HepG2 (cell line): Measurements from ENCODE around the gene ARHGEF11. TPM values are rescaled to one million over a fixed set of nuclear protein-coding genes. Genes with fewer than 3 reads are reported as not detected.

Experiments
- ATAC-seq: fragments of 200-7000 bp; cut with Tn5 transposase; 3 replicates; pipeline ENCODE4 v1.9.1; 2020; ENCODE audit warnings: mild to moderate bottlenecking, moderate library complexity
- BruUV-seq: library from RNA; stranded (reverse); fragments of 400-500 nt; replicated peaks from 2 replicates; lab custom pipeline; 2021; lab: Mats Ljungman, UMichigan
- CTCF ChIA-PET: fragments of 300-600 bp; formaldehyde crosslinking; extraction: SDS; loops from one replicate; lab custom pipeline; 2021; ENCODE audit warnings: low total read pairs, inconsistent platforms, low intra/inter-chr PET ratio; lab: Yijun Ruan, JAX
- POLR2A ChIA-PET: fragments of 350-600 bp; sonication (Branson Sonifier 250); formaldehyde crosslinking; loops from one replicate; lab custom pipeline; 2020; ENCODE audit warnings: antibody characterized with exemption, inconsistent platforms; lab: Yijun Ruan, JAX
- DNase-seq: peaks from one replicate; pipeline ENCODE4 v3.0.0-alpha.2; 2015; ENCODE audit warnings: low spot score
- FAIRE-seq: peaks from 3 replicates; lab custom pipeline; 2011; peaks lifted over from hg19 to GRCh38; lab: Jason Lieb, UNC
- H2AFZ ChIP-seq: one replicate; pipeline ENCODE4 v1.6.1; 2011; ENCODE audit warnings: low read length, inconsistent platforms
- H3K27ac ChIP-seq: fragments of 300-600 bp; 3 replicates; pipeline ENCODE4 v1.8.0; 2011; ENCODE audit warnings: mixed run types, mild to moderate bottlenecking, mixed read lengths, low read length, inconsistent platforms; ENCODE audit not compliant: insufficient read depth; ENCODE audit errors: extremely low read length
- H3K27me3 ChIP-seq, 2 experiments: fragments of 200-600 bp in 1 of 2; 2 replicates in 1 of 2; 3 replicates in 1 of 2; pipeline versions ENCODE4 v1.6.0 to v1.8.0; 2011; ENCODE audit warnings: low read length in 2 of 2, mild to moderate bottlenecking in 2 of 2, moderate library complexity in 2 of 2, inconsistent platforms in 1 of 2; ENCODE audit not compliant: insufficient read depth in 2 of 2, control insufficient read depth in 1 of 2
- H3K36me3 ChIP-seq, 2 experiments: fragments of 200-600 bp in 1 of 2; replicated peaks in 1 of 2; 2 replicates in 1 of 2; 3 replicates in 1 of 2; pipeline versions ENCODE4 v1.5.1 to v1.8.0; 2011; ENCODE audit warnings: low read length in 2 of 2, inconsistent platforms in 1 of 2; ENCODE audit not compliant: insufficient read depth in 2 of 2, control insufficient read depth in 1 of 2
- H3K4me1 ChIP-seq: 2 replicates; pipeline ENCODE4 v1.5.1; 2012; ENCODE audit warnings: low read length, inconsistent platforms; ENCODE audit not compliant: insufficient read depth
- H3K4me2 ChIP-seq: 2 replicates; pipeline ENCODE4 v1.6.0; 2011; ENCODE audit warnings: low read depth, low read length, inconsistent platforms
- H3K4me3 ChIP-seq, 3 experiments: fragments of 200-600 bp in 1 of 3; sonication (generic), shearing (Covaris generic) in 1 of 3; replicated peaks in 1 of 3; 2 replicates each; pipeline ENCODE4 v1.5.1; 2011 to 2016; ENCODE audit warnings: low read length in 3 of 3, inconsistent platforms in 2 of 3, low read depth in 2 of 3, mild to moderate bottlenecking in 2 of 3, control low read depth in 1 of 3, mixed read lengths in 1 of 3; ENCODE audit not compliant: insufficient read depth in 1 of 3
- H3K79me2 ChIP-seq: one replicate; pipeline ENCODE4 v1.6.1; 2011; ENCODE audit warnings: low read length, inconsistent platforms; ENCODE audit not compliant: insufficient read depth
- H3K9ac ChIP-seq: 2 replicates; pipeline ENCODE4 v1.6.0; 2011; ENCODE audit warnings: mild to moderate bottlenecking, low read depth, low read length, inconsistent platforms; ENCODE audit not compliant: insufficient read depth
- H3K9me3 ChIP-seq: 2 replicates; pipeline ENCODE4 v1.5.1; 2012; ENCODE audit warnings: mild to moderate bottlenecking, low read length
- H4K20me1 ChIP-seq: 2 replicates; pipeline ENCODE4 v1.6.0; 2011; ENCODE audit warnings: inconsistent platforms, mild to moderate bottlenecking, low read length, moderate library complexity; ENCODE audit not compliant: insufficient read depth
- AHR ChIP-seq: IDR thresholded peaks from 2 replicates; pipeline ENCODE4 v1.6.1; 2018; ENCODE audit warnings: missing genetic modification reagents, missing compliant biosample characterization
- GABPB1 ChIP-seq: IDR thresholded peaks from 2 replicates; pipeline ENCODE4 v1.6.1; 2016; ENCODE audit warnings: mild to moderate bottlenecking, missing genetic modification reagents, moderate library complexity, missing compliant biosample characterization
- HDAC1 ChIP-seq: sonication (generic); formaldehyde crosslinking; IDR thresholded peaks from 2 replicates; pipeline ENCODE4 v1.5.1; 2020; ENCODE audit warnings: mild to moderate bottlenecking, missing genetic modification reagents
- HNF4G ChIP-seq, 2 experiments: sonication (generic) in 1 of 2; formaldehyde crosslinking in 1 of 2; IDR thresholded peaks; 2 replicates each; pipeline versions ENCODE4 v1.4.0 to v1.6.1; 2011 to 2020; ENCODE audit warnings: borderline replicate concordance in 2 of 2, low read depth in 2 of 2, mild to moderate bottlenecking in 2 of 2, low read length in 1 of 2, missing genetic modification reagents in 1 of 2, moderate library complexity in 1 of 2
- KLF15 ChIP-seq: sonication (generic); formaldehyde crosslinking; IDR thresholded peaks from 2 replicates; pipeline ENCODE4 v1.8.1; 2023; ENCODE audit warnings: borderline replicate concordance, mild to moderate bottlenecking, inconsistent platforms, missing genetic modification reagents, mixed read lengths
- REPIN1 ChIP-seq: sonication (generic); formaldehyde crosslinking; IDR thresholded peaks from 2 replicates; pipeline ENCODE4 v1.8.0; 2022; ENCODE audit warnings: missing genetic modification reagents, low read depth, mild to moderate bottlenecking, borderline replicate concordance
- SOX5 ChIP-seq: IDR thresholded peaks from 2 replicates; pipeline ENCODE4 v1.6.1; 2016; ENCODE audit warnings: borderline replicate concordance
- ZBTB8A ChIP-seq: sonication (generic); formaldehyde crosslinking; IDR thresholded peaks from 2 replicates; pipeline ENCODE4 v1.4.0; 2020; ENCODE audit warnings: mild to moderate bottlenecking, low read depth, missing genetic modification reagents, borderline replicate concordance
- ZNF543 ChIP-seq: sonication (generic); formaldehyde crosslinking; IDR thresholded peaks from 2 replicates; pipeline ENCODE4 v1.4.0; 2020; ENCODE audit warnings: mild to moderate bottlenecking, missing genetic modification reagents
- ZNF619 ChIP-seq: sonication (generic); formaldehyde crosslinking; IDR thresholded peaks from 2 replicates; pipeline ENCODE4 v1.4.0; 2020; ENCODE audit warnings: mild to moderate bottlenecking, missing genetic modification reagents
- ZNF7 ChIP-seq: IDR thresholded peaks from 2 replicates; pipeline ENCODE4 v1.6.1; 2016; ENCODE audit warnings: missing biosample characterization, missing genetic modification reagents
- ZNF841 ChIP-seq: sonication (generic); formaldehyde crosslinking; IDR thresholded peaks from 2 replicates; pipeline ENCODE4 v1.8.1; 2023; ENCODE audit warnings: missing genetic modification reagents, borderline replicate concordance
- ZNF850 ChIP-seq: sonication (generic); formaldehyde crosslinking; conservative IDR thresholded peaks from 2 replicates; pipeline ENCODE4 v1.9.0; 2021; ENCODE audit warnings: mild to moderate bottlenecking, missing genetic modification reagents
- ZSCAN30 ChIP-seq: sonication (generic); formaldehyde crosslinking; IDR thresholded peaks from 2 replicates; pipeline ENCODE4 v1.5.0; 2020; ENCODE audit warnings: mild to moderate bottlenecking, missing genetic modification reagents
- WGBS: methylation state at CpG from one replicate; pipeline ENCODE4 v1.1.6; 2017; ENCODE audit warnings: low lambda C conversion rate; 5-methylcytosine and 5-hydroxymethylcytosine counted together
- in situ Hi-C: cut with HindIII; loops from 2 replicates; pipeline ENCODE4 v1.10.0; 2017; ENCODE audit warnings: low pct_unique_long_range_greater_than_20kb; ENCODE audit not compliant: extremely low pct_ligation_motif_present
- intact Hi-C: fragments of 100-400 bp; cut with micrococcal nuclease; formaldehyde crosslinking; loops from one replicate; pipeline ENCODE4 v1.10.0; 2022; ENCODE audit not compliant: unreplicated experiment
- polyA plus RNA-seq, 8 experiments: library from polyadenylated mRNA; depleted of rRNA in 3 of 8; stranded (reverse) in 7 of 8; unstranded in 1 of 8; fragments of >200 nt; fragmentation: Illumina TruSeq in 4 of 8; extraction: Trizol in 4 of 8; gene quantifications; 2 replicates each; pipeline versions ENCODE4 v1.2.1 to v1.2.3, GENCODE V29; 2011 to 2016; ENCODE audit warnings: low read depth in 4 of 8, missing spikeins in 1 of 8, mixed read lengths in 1 of 8; ENCODE audit not compliant: insufficient read depth in 1 of 8
- total RNA-seq, 5 experiments: library from RNA; depleted of rRNA; stranded (reverse); fragments of >200 nt; fragmentation: Illumina TruSeq; extraction: Trizol; gene quantifications; 2 replicates each; pipeline ENCODE4 v1.2.3, GENCODE V29; 2016; ENCODE audit warnings: low read depth in 1 of 5
- TF ChIP-seq, protein P1 (sequence below): IDR thresholded peaks from 2 replicates; pipeline ENCODE4 v1.6.1; 2012; ENCODE audit warnings: low read depth, low read length, improper control_type of control experiment
- TF ChIP-seq, protein P2 (sequence below): sonication (generic); formaldehyde crosslinking; IDR thresholded peaks from 2 replicates; pipeline ENCODE4 v1.4.0; 2020; ENCODE audit warnings: missing genetic modification reagents
- TF ChIP-seq, protein P3 (sequence below): sonication (generic); formaldehyde crosslinking; IDR thresholded peaks from 2 replicates; pipeline ENCODE4 v1.5.0; 2020; ENCODE audit warnings: mild to moderate bottlenecking, low read depth, missing genetic modification reagents, borderline replicate concordance
- TF ChIP-seq, protein P4 (sequence below): sonication (generic); formaldehyde crosslinking; IDR thresholded peaks from 2 replicates; pipeline ENCODE4 v1.9.0; 2022; ENCODE audit warnings: missing genetic modification reagents, mild to moderate bottlenecking, borderline replicate concordance

ARHGEF11 gene
- total and polyA plus RNA-seq, 2 of the 13 experiments (the other 11 are each of a cell fraction or from before 2014, with no cell fraction given): 16.5 to 21.2 TPM

DNA sequence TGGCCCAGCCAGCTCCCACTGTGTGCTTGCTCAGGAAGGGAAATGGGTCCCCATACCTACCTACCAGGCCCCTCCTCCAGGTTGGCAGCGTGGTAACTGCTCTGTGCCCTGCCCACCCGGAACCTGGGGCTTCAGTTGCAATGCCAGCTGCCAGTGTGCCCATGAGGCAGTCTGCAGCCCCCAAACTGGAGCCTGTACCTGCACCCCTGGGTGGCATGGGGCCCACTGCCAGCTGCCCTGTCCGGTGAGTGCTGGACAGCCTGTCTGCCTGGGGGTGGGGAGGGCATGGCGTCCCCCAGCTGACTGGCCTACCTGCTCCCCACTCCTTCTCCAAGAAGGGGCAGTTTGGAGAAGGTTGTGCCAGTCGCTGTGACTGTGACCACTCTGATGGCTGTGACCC, 135.9 kb downstream of the ARHGEF11 start (continued):
- TF ChIP-seq, protein P1, sequence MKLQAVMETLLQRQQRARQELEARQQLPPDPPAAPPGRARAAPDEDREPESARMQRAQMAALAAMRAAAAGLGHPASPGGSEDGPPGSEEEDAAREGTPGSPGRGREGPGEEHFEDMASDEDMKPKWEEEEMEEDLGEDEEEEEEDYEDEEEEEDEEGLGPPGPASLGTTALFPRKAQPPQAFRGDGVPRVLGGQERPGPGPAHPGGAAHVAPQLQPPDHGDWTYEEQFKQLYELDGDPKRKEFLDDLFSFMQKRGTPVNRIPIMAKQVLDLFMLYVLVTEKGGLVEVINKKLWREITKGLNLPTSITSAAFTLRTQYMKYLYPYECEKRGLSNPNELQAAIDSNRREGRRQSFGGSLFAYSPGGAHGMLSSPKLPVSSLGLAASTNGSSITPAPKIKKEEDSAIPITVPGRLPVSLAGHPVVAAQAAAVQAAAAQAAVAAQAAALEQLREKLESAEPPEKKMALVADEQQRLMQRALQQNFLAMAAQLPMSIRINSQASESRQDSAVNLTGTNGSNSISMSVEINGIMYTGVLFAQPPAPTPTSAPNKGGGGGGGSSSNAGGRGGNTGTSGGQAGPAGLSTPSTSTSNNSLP: no peak
- TF ChIP-seq HDAC1: no peak
- no peak for TF ChIP-seq HNF4G (IDR thresholded peaks at IDR 0.05; ENCODE audit: borderline replicate concordance, low read depth, low read length)
- TF ChIP-seq HNF4G (CRISPR knock-in tag; IDR thresholded peaks at IDR 0.05; ENCODE audit: borderline replicate concordance, low read depth): no peak
- no peak for TF ChIP-seq SOX5 (CRISPR knock-in tag)
- no peak for TF ChIP-seq REPIN1
- no peak for TF ChIP-seq ZNF543 (CRISPR knock-in tag)

DNA sequence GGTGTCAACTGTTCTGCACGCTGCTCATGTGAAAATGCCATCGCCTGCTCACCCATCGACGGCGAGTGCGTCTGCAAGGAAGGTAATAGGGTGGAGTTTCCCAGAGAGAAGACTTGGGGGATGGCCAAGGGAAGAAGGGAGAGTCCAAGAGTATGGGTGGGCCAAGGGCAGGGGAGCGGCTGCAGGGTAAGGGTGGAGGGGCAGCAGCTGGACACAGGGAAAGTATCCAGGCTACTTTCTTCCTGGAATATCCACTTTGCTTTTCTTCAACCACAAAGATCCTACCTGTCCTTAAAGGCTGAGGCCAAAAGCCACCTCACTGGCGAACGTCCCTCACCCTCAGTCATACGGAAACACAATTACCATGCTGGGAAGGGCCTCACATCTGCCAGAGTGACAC, 136.6 kb downstream of the ARHGEF11 start:
- Histone ChIP-seq H3K9me3 (no peaks in the 10 kb centered on the region), H3K4me3 (no peak overlapping the region), H3K27me3 (peaks cover 5 to 55% of the 10 kb centered on the region in 2 experiments; a peak in 4 of 5 replicates), H2AFZ (no peak overlapping the region), H3K79me2 (no peaks in the 10 kb centered on the region), H3K4me1 (peaks cover 15% of the 10 kb centered on the region), H4K20me1 (no peaks in the 10 kb centered on the region), H3K27ac (no peak overlapping the region), H3K36me3 (no peaks in the 10 kb centered on the region), H3K9ac (no peak overlapping the region), H3K4me2 (no peak overlapping the region)
- in situ Hi-C loops: no loop called here
- no TSS peak for BruUV-seq
- DNase-seq (no peak), ATAC-seq (no peak), FAIRE-seq (no peak)
- 67% methylated on average over 10 of the region's 10 CpGs for WGBS
- ChIA-PET POLR2A (no interaction called here), CTCF (interaction anchor here (2.0 kb wide), 1 partner anchor 11 kb away, joined by 6 read pairs; the partner anchor contains the start of gene LRRC71)
- intact Hi-C loops: no loop called here
- TF ChIP-seq ZNF7 (CRISPR knock-in tag): no peak
- TF ChIP-seq GABPB1 (CRISPR knock-in tag): no peak
- TF ChIP-seq ZNF850: no peak
- TF ChIP-seq ZBTB8A: no peak
- no peak for TF ChIP-seq ZSCAN30 (CRISPR knock-in tag)
- TF ChIP-seq, protein P2, sequence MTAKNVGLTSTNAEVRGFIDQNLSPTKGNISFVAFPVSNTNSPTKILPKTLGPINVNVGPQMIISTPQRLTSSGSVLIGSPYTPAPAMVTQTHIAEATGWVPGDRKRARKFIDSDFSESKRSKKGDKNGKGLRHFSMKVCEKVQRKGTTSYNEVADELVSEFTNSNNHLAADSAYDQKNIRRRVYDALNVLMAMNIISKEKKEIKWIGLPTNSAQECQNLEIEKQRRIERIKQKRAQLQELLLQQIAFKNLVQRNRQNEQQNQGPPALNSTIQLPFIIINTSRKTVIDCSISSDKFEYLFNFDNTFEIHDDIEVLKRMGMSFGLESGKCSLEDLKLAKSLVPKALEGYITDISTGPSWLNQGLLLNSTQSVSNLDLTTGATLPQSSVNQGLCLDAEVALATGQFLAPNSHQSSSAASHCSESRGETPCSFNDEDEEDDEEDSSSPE (CRISPR knock-in tag): no peak
- no peak for TF ChIP-seq ZNF619 (CRISPR knock-in tag)
- no peak for TF ChIP-seq KLF15 (CRISPR knock-in tag)
- no peak for TF ChIP-seq ZNF841 (CRISPR knock-in tag)
- TF ChIP-seq, protein P3, sequence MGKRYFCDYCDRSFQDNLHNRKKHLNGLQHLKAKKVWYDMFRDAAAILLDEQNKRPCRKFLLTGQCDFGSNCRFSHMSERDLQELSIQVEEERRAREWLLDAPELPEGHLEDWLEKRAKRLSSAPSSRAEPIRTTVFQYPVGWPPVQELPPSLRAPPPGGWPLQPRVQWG (CRISPR knock-in tag): no peak
- TF ChIP-seq, protein P4, sequence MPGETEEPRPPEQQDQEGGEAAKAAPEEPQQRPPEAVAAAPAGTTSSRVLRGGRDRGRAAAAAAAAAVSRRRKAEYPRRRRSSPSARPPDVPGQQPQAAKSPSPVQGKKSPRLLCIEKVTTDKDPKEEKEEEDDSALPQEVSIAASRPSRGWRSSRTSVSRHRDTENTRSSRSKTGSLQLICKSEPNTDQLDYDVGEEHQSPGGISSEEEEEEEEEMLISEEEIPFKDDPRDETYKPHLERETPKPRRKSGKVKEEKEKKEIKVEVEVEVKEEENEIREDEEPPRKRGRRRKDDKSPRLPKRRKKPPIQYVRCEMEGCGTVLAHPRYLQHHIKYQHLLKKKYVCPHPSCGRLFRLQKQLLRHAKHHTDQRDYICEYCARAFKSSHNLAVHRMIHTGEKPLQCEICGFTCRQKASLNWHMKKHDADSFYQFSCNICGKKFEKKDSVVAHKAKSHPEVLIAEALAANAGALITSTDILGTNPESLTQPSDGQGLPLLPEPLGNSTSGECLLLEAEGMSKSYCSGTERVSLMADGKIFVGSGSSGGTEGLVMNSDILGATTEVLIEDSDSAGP (CRISPR knock-in tag): no peak
- no peak for TF ChIP-seq AHR
